ENCODE data around the gene HYKK. TPM values are rescaled to one million over a fixed set of nuclear protein-coding genes. Genes with fewer than 3 reads are reported as not detected.
"Not testable (repeated sequence)": the region's sequence is repeated elsewhere in the genome, so short reads cannot be mapped to it uniquely, and the experiment has no call there.

The HYKK gene
- total RNA-seq, 1 donor from 2014 or later = 0.53 TPM

- no peaks in the 10 kb centered on the region for H3K27me3 Mint-ChIP-seq
- no peak overlapping the region for H3K27ac Mint-ChIP-seq
- no peak overlapping the region for H3K4me3 Mint-ChIP-seq
- TF ChIP-seq CTCF (IDR thresholded peaks at IDR 0.05) = no peak
- ATAC-seq (ENCODE audit: low read depth) (no peak), DNase-seq (no peak)
- peaks cover 62% of the 10 kb centered on the region for H3K36me3 Mint-ChIP-seq (ENCODE audit: low read depth)
- H3K4me1 Mint-ChIP-seq = no peaks in the 10 kb centered on the region
- POLR2A ChIA-PET = interaction anchor here (0.8 to 2.0 kb wide), 2 partner anchors 10 to 11 kb away, joined by 3 to 13 read pairs; partner anchors contain the start of gene PSMA4
- CTCF ChIA-PET = interaction anchor here (0.7 kb wide), 1 partner anchor 81 kb away, joined by 3 read pairs; no protein-coding TSS in a partner anchor
- no peaks in the 10 kb centered on the region for H3K9me3 Mint-ChIP-seq
- intact Hi-C loops (cut with micrococcal nuclease) = no loop called here
These were observed 42.8 kb downstream of the HYKK start for GRCh38 chr15:78550194-78550593.

- Mint-ChIP-seq H3K36me3 (ENCODE audit: low read depth) (peaks cover 56% of the 10 kb centered on the region), H3K4me1 (no peaks in the 10 kb centered on the region), H3K27ac (no peak overlapping the region), H3K4me3 (no peak overlapping the region), H3K27me3 (no peaks in the 10 kb centered on the region), H3K9me3 (no peaks in the 10 kb centered on the region)
- ChIA-PET POLR2A (no interaction called here), CTCF (interaction anchor here (0.7 kb wide), 1 partner anchor 81 kb away, joined by 3 read pairs; no protein-coding TSS in a partner anchor)
- intact Hi-C loops (cut with micrococcal nuclease) = no loop called here
- no peak for DNase-seq
- no peak for TF ChIP-seq CTCF (IDR thresholded peaks at IDR 0.05)
- ATAC-seq (ENCODE audit: low read depth) = no peak
These were observed 43.4 kb downstream of the HYKK start for GRCh38 chr15:78550815-78551214.

GRCh38 chr15:78551902-78552301, 44.5 kb downstream of the HYKK start:
- Mint-ChIP-seq H3K9me3 (no peaks in the 10 kb centered on the region), H3K36me3 (ENCODE audit: low read depth) (peaks cover 45% of the 10 kb centered on the region), H3K4me1 (peaks cover 2% of the 10 kb centered on the region), H3K4me3 (no peak overlapping the region), H3K27ac (no peak overlapping the region), H3K27me3 (no peaks in the 10 kb centered on the region)
- ChIA-PET CTCF (no interaction called here), POLR2A (no interaction called here)
- no peak for ATAC-seq (ENCODE audit: low read depth)
- no peak for DNase-seq
- intact Hi-C loops (cut with micrococcal nuclease) = no loop called here
- TF ChIP-seq CTCF (IDR thresholded peaks at IDR 0.05) = no peak

- H3K27me3 Mint-ChIP-seq = peaks cover under 1% of the 10 kb centered on the region
- H3K27ac Mint-ChIP-seq = no peak overlapping the region
- H3K36me3 Mint-ChIP-seq (ENCODE audit: low read depth) = peaks cover 38% of the 10 kb centered on the region
- DNase-seq (no peak), ATAC-seq (ENCODE audit: low read depth) (no peak)
- no peak overlapping the region for H3K4me3 Mint-ChIP-seq
- CTCF ChIA-PET = no interaction called here
- no peak for TF ChIP-seq CTCF (IDR thresholded peaks at IDR 0.05)
- intact Hi-C loops (cut with micrococcal nuclease) = no loop called here
- H3K4me1 Mint-ChIP-seq = peaks cover 2% of the 10 kb centered on the region
- no peaks in the 10 kb centered on the region for H3K9me3 Mint-ChIP-seq
- POLR2A ChIA-PET = interaction anchor here (1.1 kb wide), 1 partner anchor 12 kb away, joined by 6 read pairs; the partner anchor contains the start of gene PSMA4
These were observed 45.2 kb downstream of the HYKK start for GRCh38 chr15:78552597-78552996.

GRCh38 chr15:78560201-78560600, 52.8 kb downstream of the HYKK start:
- CTCF ChIA-PET; DNase-seq; H3K27me3 Mint-ChIP-seq; intact Hi-C loops (cut with micrococcal nuclease); H3K4me3 Mint-ChIP-seq; ATAC-seq (ENCODE audit: low read depth); H3K27ac Mint-ChIP-seq; H3K36me3 Mint-ChIP-seq (ENCODE audit: low read depth); H3K9me3 Mint-ChIP-seq: not testable (repeated sequence)
- POLR2A ChIA-PET = interaction anchor here (0.9 kb wide), 1 partner anchor 20 kb away, joined by 3 read pairs; the partner anchor contains the start of gene PSMA4
- peaks cover 13% of the 10 kb centered on the region for H3K4me1 Mint-ChIP-seq

- intact Hi-C loops (cut with micrococcal nuclease) = no loop called here
- H3K27me3 Mint-ChIP-seq = peaks cover 2% of the 10 kb centered on the region
- no peak for ATAC-seq (ENCODE audit: low read depth)
- no peak overlapping the region for H3K27ac Mint-ChIP-seq
- ChIA-PET POLR2A (interaction anchor here (0.7 kb wide), 1 partner anchor 12 kb away, joined by 3 read pairs; no protein-coding TSS in a partner anchor), CTCF (no interaction called here)
- no peak for TF ChIP-seq CTCF (IDR thresholded peaks at IDR 0.05)
- H3K4me3 Mint-ChIP-seq = no peak overlapping the region
- H3K36me3 Mint-ChIP-seq (ENCODE audit: low read depth) = no peaks in the 10 kb centered on the region
- peaks cover 20% of the 10 kb centered on the region for H3K4me1 Mint-ChIP-seq
- H3K9me3 Mint-ChIP-seq = no peaks in the 10 kb centered on the region
- DNase-seq = no peak
These were observed 54.1 kb downstream of the HYKK start for GRCh38 chr15:78561490-78561889.
